ENCODE measurements around the gene TMEM63A.

Gene TMEM63A

GRCh38 chr1:225886159-225887029 lies 4.2 kb upstream of the TMEM63A start:
- TF ChIP-seq CTCF (IDR thresholded peaks at IDR 0.05; ENCODE audit: low read depth, low read length), result no peak
- in situ Hi-C loops (cut with HindIII; ENCODE audit: low sequenced_read_pairs), result no loop called here

DNA sequence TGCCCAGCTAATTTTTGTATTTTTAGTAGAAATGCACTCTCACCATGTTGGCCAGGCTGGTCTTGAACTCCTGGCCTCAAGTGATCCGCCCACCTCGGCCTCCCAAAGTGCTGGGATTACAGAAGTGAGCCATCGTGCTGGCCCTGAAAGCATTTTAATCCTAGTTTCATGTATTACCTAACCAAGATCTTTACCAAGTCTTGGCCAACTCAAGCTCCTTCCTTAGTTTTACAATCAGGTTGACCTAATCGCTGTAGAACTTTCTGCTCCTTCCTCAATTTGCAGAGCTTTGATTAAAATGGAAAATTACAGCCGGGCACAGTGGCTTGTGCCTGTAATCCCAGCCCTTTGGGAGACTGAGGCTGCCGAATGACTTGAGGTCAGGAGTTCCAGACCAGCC lies 3.2 kb upstream of the TMEM63A start:
- in situ Hi-C loops (cut with HindIII; ENCODE audit: low sequenced_read_pairs), result no loop called here
- no peak for DNase-seq (ENCODE audit: low read depth, low spot score)
- no peak for TF ChIP-seq CTCF (IDR thresholded peaks at IDR 0.05; ENCODE audit: low read depth, low read length)
- no peak overlapping the region for H3K4me3 ChIP-seq (ENCODE audit: low read depth, low read length)

More at GRCh38 chr1:225886159-225887029, 4.2 kb upstream of the TMEM63A start:
- no peak overlapping the region for H3K4me3 ChIP-seq (ENCODE audit: low read depth, low read length)
- DNase-seq (ENCODE audit: low read depth, low spot score), result no peak

GRCh38 chr1:225883616-225884265 lies 1.6 kb upstream of the TMEM63A start:
- DNase-seq (ENCODE audit: low read depth, low spot score), result no peak
- no peak for TF ChIP-seq CTCF (IDR thresholded peaks at IDR 0.05; ENCODE audit: low read depth, low read length)
- no peak overlapping the region for H3K4me3 ChIP-seq (ENCODE audit: low read depth, low read length)
- in situ Hi-C loops (cut with HindIII; ENCODE audit: low sequenced_read_pairs), result no loop called here

- peak; percentile 36 for DNase-seq (ENCODE audit: low read depth, low spot score)
- TF ChIP-seq CTCF (IDR thresholded peaks at IDR 0.05; ENCODE audit: low read depth, low read length), result no peak
- in situ Hi-C loops (cut with HindIII; ENCODE audit: low sequenced_read_pairs), result no loop called here
- peak overlapping the region; percentile 95 for H3K4me3 ChIP-seq (ENCODE audit: low read depth, low read length)
Observed at GRCh38 chr1:225882694-225883615, 775 bp upstream of the TMEM63A start.

- TF ChIP-seq CTCF (IDR thresholded peaks at IDR 0.05; ENCODE audit: low read depth, low read length), result no peak
- H3K4me3 ChIP-seq (ENCODE audit: low read depth, low read length), result peak overlapping the region; percentile 95
- DNase-seq (ENCODE audit: low read depth, low spot score), result peak; percentile 38
- in situ Hi-C loops (cut with HindIII; ENCODE audit: low sequenced_read_pairs), result no loop called here
Observed at GRCh38 chr1:225881081-225881958, 860 bp downstream of the TMEM63A start.

All from astrocyte of the spinal cord (primary cell).